ENCODE measurements around the gene ATP6V1C2.

The ATP6V1C2 gene

DNA sequence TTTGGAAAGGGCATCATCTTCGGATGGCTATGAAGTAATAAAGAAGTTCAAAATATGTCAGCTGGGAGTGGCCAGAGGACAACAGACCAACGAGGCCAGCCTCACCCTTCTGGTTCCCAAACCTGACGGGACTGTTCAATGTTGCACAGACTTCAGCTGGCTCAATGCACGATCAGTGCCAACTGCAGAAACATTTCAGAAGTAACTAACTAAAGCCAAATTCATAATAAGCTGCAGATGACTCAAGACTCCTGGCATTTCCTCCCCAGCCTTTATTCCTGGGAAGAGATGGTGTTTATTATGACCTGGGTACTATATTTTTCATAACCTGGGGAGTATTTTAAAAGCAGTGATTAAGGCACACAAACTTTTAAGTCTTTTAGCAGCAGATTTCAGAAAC is 3.8 kb upstream of the ATP6V1C2 start:
- Histone ChIP-seq H3K79me2 (ENCODE audit: insufficient read depth, low read length) (no peaks in the 10 kb centered on the region), H3K4me3 (ENCODE audit: low read depth, low read length, poor library complexity, severe bottlenecking) (no peak overlapping the region), H3K27ac (ENCODE audit: low read depth, low read length, poor library complexity, severe bottlenecking) (no peak overlapping the region), H3K9me2 (ENCODE audit: low read depth, low read length) (no peaks in the 10 kb centered on the region), H3K9me3 (ENCODE audit: low read length) (no peaks in the 10 kb centered on the region), H3K9ac (ENCODE audit: low read length) (no peak overlapping the region), H3F3A (ENCODE audit: insufficient read depth, low read length) (no peaks in the 10 kb centered on the region; the same call in 1 of the 2 replicates), H4K20me1 (ENCODE audit: insufficient read depth, low read length) (no peaks in the 10 kb centered on the region), H2AFZ (ENCODE audit: low read length) (no peak overlapping the region), H3K27me3 (ENCODE audit: insufficient read depth, low read length) (peaks cover 8% of the 10 kb centered on the region; the same call in 1 of the 2 replicates), H3K4me1 (ENCODE audit: insufficient read depth, low read length, severe bottlenecking) (peaks cover 6% of the 10 kb centered on the region), H3K4me2 (ENCODE audit: low read length) (no peak overlapping the region), H3K36me3 (ENCODE audit: insufficient read depth, low read length) (no peaks in the 10 kb centered on the region)
- TF ChIP-seq EZH2 (IDR thresholded peaks at IDR 0.05; ENCODE audit: borderline replicate concordance, low read length) = no peak
- TF ChIP-seq, protein P1, sequence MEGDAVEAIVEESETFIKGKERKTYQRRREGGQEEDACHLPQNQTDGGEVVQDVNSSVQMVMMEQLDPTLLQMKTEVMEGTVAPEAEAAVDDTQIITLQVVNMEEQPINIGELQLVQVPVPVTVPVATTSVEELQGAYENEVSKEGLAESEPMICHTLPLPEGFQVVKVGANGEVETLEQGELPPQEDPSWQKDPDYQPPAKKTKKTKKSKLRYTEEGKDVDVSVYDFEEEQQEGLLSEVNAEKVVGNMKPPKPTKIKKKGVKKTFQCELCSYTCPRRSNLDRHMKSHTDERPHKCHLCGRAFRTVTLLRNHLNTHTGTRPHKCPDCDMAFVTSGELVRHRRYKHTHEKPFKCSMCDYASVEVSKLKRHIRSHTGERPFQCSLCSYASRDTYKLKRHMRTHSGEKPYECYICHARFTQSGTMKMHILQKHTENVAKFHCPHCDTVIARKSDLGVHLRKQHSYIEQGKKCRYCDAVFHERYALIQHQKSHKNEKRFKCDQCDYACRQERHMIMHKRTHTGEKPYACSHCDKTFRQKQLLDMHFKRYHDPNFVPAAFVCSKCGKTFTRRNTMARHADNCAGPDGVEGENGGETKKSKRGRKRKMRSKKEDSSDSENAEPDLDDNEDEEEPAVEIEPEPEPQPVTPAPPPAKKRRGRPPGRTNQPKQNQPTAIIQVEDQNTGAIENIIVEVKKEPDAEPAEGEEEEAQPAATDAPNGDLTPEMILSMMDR (IDR thresholded peaks at IDR 0.05; ENCODE audit: low read length) = no peak

DNA sequence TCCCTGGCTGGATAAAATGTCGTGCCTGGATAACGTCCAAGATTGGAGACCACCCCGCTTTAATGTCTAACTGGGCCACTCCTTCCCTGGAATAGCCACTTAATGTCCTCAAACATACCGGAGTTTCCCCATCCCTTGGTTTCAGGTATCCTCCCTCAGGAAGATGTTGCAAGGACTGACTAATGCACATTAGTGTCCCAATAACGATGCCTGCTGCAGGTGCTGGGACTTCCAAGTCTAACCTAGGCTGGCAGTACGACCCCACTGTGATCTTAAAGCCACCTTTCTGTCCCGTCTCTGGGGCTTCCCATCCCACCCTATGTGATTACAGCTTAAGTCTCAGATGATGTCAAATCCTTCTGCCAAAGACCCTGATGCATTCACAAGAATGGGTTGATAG is 1.1 kb upstream of the ATP6V1C2 start:
- no peaks in the 10 kb centered on the region for H3K9me2 ChIP-seq (ENCODE audit: low read depth, low read length)
- H3K4me3 ChIP-seq (ENCODE audit: low read depth, low read length, poor library complexity, severe bottlenecking) = no peak overlapping the region
- no peak overlapping the region for H2AFZ ChIP-seq (ENCODE audit: low read length)
- H3K79me2 ChIP-seq (ENCODE audit: insufficient read depth, low read length) = no peaks in the 10 kb centered on the region
- H3K4me2 ChIP-seq (ENCODE audit: low read length) = no peak overlapping the region
- no peaks in the 10 kb centered on the region; the same call in 1 of the 2 replicates for H3F3A ChIP-seq (ENCODE audit: insufficient read depth, low read length)
- H3K9me3 ChIP-seq (ENCODE audit: low read length) = no peaks in the 10 kb centered on the region
- peaks cover 11% of the 10 kb centered on the region; the same call in 1 of the 2 replicates for H3K27me3 ChIP-seq (ENCODE audit: insufficient read depth, low read length)
- TF ChIP-seq, protein P1 (IDR thresholded peaks at IDR 0.05; ENCODE audit: low read length) = no peak
- H3K9ac ChIP-seq (ENCODE audit: low read length) = no peak overlapping the region
- H3K36me3 ChIP-seq (ENCODE audit: insufficient read depth, low read length) = no peaks in the 10 kb centered on the region
- H4K20me1 ChIP-seq (ENCODE audit: insufficient read depth, low read length) = no peaks in the 10 kb centered on the region
- no peak overlapping the region for H3K27ac ChIP-seq (ENCODE audit: low read depth, low read length, poor library complexity, severe bottlenecking)
- peaks cover 6% of the 10 kb centered on the region for H3K4me1 ChIP-seq (ENCODE audit: insufficient read depth, low read length, severe bottlenecking)

DNA sequence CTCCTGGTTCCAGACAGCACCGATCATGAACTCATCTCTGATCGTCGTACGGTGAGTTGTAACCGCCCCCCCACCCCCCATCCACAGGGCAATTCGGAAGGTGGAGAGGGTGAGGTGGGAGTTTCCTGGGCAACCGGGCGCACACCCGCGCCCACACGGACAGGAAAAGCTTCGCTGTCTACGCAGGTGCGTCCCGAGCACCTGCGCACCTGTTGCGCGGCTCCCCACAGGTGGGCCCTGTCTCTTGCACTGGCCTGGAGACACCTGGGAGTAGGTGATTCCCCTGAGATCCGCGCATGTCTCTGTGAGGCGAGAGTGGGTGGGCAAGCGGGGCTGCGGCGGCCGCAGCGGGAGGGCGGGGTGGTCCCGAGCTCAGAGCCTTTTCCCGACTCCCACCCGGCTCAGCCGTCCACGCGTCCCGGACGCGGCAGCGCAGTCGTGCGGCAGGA is 459 bp upstream of the ATP6V1C2 start:
- H3K9ac ChIP-seq (ENCODE audit: low read length) = no peak overlapping the region
- H4K20me1 ChIP-seq (ENCODE audit: insufficient read depth, low read length) = no peaks in the 10 kb centered on the region
- H2AFZ ChIP-seq (ENCODE audit: low read length) = no peak overlapping the region
- peaks cover 10% of the 10 kb centered on the region; the same call in 1 of the 2 replicates for H3K27me3 ChIP-seq (ENCODE audit: insufficient read depth, low read length)
- H3K27ac ChIP-seq (ENCODE audit: low read depth, low read length, poor library complexity, severe bottlenecking) = no peak overlapping the region
- H3K36me3 ChIP-seq (ENCODE audit: insufficient read depth, low read length) = no peaks in the 10 kb centered on the region
- peak overlapping the region; percentile 63 for H3K4me3 ChIP-seq (ENCODE audit: low read depth, low read length, poor library complexity, severe bottlenecking)
- H3K9me3 ChIP-seq (ENCODE audit: low read length) = no peaks in the 10 kb centered on the region
- no peaks in the 10 kb centered on the region for H3K9me2 ChIP-seq (ENCODE audit: low read depth, low read length)
- no peaks in the 10 kb centered on the region for H3K79me2 ChIP-seq (ENCODE audit: insufficient read depth, low read length)
- H3F3A ChIP-seq (ENCODE audit: insufficient read depth, low read length) = no peaks in the 10 kb centered on the region; the same call in 1 of the 2 replicates
- TF ChIP-seq EZH2 (IDR thresholded peaks at IDR 0.05; ENCODE audit: borderline replicate concordance, low read length) = no peak
- TF ChIP-seq, protein P1 (IDR thresholded peaks at IDR 0.05; ENCODE audit: low read length) = no peak
- peaks cover 6% of the 10 kb centered on the region for H3K4me1 ChIP-seq (ENCODE audit: insufficient read depth, low read length, severe bottlenecking)
- H3K4me2 ChIP-seq (ENCODE audit: low read length) = peak overlapping the region; percentile 88
